NCI-H2029 (cell line): ENCODE measurements around the gene DTNB.
"Not testable (repeated sequence)": the region's sequence is repeated elsewhere in the genome, so short reads cannot be mapped to it uniquely, and the experiment has no call there.

Source experiments
- DNase-seq: peaks from one replicate; lab custom pipeline; 2025; lab: John Stamatoyannopoulos, UW

The DTNB gene

DNA sequence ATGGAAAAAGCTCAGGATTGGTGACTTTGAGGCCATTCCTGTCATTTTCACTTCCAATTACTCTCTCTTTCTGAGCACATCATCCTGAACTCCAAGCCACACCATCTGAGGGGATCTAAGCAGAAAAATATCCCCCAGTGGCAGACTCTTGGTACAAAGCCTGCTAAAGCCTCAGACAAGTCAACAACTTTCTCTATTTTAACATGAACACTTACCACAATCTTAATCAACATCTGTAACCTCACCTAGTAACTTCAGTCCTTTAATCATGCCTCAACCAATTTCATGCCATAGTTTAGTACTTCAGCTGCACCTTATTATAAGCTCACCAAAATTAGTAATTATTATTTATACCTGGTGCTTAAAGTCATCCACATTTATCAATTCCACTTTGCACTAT lies 128.9 kb downstream of the DTNB start:
- no peak for DNase-seq

DNA sequence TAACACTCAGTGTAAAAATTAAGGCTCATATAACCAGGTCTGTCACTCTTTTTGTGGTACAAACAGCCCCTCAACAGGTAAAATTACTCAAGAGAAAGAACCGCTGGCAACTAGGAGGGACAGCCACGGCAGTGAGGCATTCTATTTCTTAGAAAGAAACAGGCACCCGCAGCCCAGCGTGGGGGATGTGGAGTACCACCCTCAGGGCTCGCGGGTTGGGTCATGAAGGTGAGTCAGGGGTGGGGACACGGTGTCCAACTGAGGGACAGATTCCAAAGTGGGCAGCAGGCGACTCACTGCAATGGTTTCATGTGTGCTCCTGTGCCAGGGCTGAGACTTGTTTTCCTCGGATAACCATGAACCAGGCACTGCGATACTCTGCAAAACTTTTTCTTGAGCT lies 129.4 kb downstream of the DTNB start:
- DNase-seq = no peak

DNA sequence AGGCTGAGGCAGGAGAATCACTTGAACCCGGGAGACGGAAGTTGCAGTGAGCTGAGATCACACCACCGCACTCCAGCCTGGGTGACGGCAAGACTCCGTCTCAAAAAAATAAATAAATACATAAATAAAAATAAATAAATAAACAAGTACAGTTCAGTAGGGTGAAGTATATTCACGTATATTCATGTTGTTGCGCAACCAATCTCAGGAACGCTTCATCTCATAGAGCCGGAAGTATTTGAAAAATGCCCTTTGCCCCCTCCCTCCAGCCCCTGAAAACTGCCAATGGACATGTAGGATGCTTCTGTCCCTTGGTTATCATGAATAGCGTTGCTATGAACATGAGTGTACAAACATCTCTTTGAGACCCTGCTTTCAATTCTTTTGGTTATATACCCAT lies 132.0 kb downstream of the DTNB start:
- DNase-seq = no peak

DNA sequence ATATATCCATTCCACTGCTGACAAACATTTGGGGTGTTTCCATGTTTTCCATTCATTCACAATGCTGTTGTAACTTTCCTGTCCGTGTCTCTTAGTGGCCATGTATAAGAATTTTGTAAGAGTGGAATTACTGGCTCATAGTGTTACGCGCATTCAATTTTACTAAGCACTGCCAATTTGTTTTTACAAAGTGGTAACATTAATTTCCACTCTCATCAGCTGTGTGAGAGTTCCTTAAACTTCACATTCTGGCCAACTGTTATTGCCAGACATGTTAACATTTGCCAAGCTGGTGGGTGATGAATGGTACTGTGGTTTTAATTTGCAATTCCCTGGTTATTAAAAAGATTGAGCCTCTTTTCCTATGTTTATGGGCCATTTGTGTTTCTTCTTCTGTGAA lies 134.2 kb downstream of the DTNB start:
- no peak for DNase-seq

DNA sequence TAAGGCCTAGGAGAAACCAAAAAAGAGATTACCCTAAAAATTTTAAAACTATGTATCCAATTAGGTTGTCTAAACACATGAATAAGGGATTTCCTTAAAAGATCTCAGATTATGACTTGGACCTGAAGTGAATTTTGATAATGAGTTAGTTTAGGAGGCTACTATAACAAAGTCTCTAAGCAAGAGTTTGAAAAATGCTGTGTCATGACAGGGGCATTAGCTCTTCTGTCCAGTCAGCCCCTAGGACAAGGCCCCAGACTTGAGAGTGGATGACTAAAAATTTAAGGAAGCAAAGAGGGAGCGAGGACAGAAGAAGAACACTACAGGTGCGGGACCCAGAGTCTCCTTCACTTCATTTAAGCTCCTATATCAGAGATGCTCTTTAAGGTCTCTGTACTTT lies 135.9 kb downstream of the DTNB start:
- DNase-seq = no peak

DNA sequence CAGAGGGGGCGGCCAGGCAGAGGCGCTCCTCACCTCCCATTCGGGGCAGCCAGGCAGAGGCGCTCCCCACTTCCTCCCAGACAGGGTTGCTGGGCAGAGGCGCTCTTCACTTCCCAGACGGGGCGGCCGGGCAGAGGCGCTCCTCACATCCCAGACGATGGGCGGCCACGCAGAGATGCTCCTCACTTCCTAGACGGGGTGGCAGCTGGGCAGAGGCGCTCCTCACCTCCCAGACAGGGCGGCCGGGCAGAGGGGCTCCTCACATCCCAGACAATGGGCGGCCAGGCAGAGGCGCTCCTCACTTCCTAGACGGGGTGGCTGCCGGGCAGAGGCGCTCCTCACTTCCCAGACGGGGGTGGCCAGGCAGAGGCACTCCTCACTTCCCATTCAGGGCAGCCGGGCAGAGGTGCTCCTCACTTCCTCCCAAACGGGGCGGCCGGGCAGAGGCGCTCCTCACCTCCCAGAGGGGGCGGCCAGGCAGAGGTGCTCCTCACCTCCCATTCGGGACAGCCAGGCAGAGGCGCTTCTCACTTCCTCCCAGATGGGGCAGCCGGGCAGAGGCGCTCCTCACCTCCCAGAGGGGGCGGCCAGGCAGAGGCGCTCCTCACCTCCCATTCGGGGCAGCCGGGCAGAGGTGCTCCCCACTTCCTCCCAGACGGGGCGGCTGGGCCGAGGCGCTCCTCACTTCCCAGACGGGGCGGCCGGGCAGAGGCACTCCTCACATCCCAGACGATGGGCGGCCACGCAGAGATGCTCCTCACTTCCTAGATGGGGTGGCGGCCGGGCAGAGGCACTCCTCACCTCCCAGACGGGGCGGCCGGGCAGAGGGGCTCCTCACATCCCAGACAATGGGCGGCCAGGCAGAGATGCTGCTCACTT lies 137.7 kb downstream of the DTNB start:
- not testable (repeated sequence) for DNase-seq

DNA sequence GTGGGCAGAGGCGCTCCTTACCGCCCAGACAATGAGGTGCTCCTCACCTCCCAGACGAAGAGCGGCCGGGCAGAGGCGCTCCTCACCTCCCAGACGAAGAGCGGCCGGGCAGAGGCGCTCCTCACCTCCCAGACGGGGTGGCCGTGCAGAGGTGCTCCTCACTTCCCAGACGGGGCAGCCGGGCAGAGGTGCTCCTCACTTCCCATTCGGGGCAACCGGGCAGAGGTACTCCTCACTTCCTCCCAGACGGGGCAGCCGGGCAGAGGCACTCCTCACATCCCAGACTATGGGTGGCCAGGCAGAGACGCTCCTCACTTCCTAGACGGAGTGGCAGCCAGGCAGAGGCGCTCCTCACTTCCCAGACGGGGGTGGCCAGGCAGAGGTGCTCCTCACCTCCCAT lies 138.4 kb downstream of the DTNB start:
- DNase-seq = not testable (repeated sequence)

DNA sequence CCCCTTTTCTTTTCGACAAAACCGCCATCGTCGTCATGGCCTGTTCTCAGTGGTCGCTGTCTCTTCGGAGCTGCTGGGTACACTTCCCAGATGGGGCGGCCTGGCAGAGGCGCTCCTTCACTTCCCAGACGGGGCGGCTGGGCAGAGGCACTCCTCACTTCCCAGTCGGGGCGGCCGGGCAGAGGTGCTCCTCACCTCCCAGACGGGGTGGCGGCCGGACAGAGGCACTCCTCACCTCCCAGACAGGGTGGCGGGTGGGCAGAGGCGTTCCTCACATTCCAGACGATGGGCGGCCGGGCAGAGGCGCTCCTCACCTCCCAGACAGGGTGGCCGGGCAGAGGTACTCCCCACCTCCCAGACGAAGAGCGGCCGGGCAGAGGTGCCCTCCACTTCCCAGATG lies 138.9 kb downstream of the DTNB start:
- no peak for DNase-seq

DNA sequence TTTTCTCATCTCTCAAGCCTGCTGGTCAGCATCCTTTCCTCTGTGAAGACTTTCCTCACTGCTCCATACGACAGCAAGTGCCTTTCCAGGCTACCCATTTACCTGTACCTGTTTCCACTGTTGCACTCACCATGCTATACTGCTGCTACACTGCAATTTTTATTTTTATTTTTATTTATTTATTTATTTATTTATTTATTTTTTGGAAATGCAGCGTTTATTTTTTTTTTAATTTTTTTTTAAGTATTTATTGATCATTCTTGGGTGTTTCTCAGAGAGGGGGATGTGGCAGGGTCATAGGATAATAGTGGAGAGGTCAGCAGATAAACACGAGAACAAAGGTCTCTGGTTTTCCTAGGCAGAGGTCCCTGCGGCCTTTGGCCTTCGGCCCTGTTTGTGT lies 139.6 kb downstream of the DTNB start:
- not testable (repeated sequence) for DNase-seq

DNA sequence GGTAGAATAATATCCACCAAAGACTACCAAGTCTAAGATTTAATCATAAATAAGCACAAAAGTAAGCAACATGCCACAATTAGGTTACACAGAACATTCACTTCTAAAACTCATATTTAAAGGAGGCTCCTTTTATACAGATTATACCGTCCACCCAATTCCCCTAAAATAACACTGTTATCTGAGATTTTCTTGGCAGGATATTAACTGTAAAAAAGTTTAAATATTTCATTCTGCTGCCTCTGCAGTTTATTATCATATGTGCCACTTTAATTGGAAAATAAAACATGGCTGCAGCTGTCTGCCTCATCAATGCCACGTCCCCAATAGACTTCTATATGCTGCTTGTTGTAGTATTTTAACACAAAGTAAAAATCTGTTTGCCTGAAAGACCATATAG lies 140.9 kb downstream of the DTNB start:
- no peak for DNase-seq

DNA sequence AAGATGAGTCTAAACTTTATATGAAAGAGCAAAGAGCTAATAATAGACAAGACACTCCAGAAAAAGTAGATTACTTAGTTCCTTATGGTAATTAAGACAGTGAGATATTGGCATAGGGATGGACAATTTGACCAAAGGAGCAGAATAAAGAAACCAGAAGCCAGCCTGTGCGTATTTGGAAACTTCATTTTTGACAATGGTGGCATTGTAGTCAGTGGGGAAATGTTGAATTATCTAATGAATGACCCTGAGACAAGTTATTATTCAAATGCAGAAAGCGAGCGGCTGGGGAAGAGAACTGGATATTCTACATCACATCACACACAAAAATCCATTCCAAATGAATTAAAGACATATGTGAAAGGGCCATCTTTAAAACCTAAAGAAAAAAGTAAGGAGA lies 144.3 kb downstream of the DTNB start:
- DNase-seq = no peak

DNA sequence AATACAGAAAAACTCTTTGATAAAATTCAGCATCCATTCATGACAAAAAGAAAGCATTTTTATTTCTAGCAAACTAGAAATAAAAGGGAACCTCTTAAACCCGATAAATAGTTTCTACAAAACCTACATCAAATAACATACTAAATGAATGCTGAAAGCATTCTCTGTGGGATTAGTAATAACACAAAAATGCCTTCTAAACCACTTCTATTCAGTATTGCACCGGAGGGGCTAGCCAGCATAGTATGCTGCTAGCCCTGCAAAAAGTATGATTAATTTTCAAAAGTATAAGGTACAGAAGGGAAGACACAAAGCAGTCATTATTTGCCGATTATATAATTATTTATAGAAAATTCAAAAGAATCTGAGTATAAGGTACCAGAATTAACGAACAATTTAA lies 145.2 kb downstream of the DTNB start:
- DNase-seq = no peak

DNA sequence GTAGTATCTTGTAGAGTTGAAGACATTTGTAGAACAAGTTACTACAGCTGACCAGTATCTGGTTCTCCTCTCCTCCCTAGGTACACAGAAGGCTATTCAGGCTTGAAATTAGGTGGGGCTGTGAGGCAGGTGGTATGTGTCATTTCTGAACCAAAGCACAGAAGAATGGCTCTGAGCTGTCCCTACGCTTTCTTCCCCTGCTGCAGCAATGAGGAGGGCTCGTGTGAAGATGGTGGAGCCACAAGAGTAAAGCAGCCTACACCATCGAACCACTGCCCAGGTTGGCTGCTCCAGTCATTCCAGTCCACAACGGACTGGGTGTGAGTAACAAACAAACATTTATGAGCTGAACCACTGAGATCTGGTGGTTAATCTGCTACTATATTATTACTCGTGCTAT lies 148.9 kb downstream of the DTNB start:
- no peak for DNase-seq

DNA sequence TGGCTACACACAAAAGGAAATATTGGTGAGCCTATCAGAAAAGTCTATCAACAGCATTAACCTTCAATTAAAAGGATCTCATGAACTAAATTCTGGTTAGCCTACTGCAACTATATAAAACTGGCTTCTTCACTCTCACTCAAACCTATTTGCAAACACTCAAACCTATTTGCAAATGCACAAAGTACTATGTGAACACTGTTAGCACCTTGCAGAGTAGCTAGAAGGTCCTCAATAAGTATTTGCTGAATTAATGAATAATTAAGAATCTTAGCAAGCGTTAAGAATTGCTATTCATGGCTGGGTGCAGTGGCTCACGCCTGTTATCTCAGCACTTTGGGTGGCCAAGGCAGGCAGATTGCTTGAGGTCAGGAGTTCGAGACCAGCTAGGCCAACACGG lies 150.3 kb downstream of the DTNB start:
- no peak for DNase-seq

DNA sequence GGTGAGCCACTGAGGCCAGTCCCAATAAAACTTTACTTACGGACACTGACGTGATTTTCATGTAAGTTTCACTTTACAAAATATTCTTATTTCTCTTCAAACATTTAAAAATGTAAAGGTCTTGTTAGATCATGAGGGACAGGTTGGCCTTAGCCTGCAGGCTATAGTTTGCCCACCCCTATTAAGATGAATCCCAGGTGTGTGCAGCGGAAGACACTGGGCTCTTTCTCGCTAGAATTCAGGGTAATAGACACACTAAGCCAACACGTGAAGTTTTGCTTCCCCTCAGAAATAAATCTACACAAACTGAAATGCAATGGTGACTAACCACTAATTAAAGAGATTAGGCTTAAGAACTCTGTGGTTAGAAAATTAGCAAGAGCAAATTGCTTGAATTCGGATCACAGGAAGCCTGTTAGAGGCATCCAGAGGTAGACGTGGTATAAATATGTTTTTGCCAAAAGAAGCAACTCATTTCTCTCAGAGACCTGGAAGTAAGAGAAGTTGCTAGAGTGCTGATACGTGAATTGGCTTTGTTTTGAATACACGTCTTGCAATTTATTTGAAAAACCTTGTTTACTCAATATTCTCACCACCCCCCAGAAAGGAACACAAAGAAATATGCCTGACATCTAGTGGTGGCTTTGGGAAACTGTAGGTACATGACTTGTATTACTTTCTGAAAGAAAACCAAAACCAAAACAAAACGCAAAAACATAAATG lies 151.6 kb downstream of the DTNB start:
- DNase-seq = peak; percentile 60

DNA sequence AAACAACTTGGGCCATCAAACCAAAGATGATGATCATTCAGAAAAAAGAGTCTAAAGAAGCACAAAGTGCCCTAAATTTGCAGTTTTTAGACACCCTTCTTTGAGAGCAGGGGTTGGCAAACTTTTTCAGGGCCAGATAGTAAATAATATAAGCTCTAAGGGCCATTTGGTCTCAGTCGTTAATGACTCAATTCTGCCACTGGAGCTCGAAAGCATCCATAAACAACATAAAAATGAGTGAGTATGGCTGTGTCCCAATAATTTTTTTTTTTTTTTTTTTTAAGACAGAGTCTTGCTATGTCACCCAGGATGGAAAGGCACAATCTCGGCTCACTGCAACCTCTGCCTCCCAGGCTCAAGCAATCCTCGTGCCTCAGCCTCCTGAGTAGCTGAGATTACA lies 152.3 kb downstream of the DTNB start:
- no peak for DNase-seq

DNA sequence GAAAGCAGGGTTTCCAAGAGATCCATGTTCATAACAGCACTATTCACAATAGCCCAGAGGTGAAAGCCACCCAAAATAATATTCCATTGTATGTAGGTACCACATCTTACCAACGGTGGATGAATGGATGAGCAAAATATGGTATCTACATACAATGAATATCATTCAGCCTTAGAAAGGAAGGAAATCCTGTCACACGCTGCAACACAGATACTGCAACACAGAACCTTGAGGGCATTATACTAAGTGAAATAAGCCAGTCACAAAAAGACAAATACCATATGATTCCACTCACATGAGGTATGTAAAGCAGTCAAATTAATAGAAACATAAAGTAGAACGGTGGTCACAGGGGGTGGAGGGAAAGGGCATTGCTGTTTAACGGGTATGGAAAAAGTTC lies 155.7 kb downstream of the DTNB start:
- no peak for DNase-seq

DNA sequence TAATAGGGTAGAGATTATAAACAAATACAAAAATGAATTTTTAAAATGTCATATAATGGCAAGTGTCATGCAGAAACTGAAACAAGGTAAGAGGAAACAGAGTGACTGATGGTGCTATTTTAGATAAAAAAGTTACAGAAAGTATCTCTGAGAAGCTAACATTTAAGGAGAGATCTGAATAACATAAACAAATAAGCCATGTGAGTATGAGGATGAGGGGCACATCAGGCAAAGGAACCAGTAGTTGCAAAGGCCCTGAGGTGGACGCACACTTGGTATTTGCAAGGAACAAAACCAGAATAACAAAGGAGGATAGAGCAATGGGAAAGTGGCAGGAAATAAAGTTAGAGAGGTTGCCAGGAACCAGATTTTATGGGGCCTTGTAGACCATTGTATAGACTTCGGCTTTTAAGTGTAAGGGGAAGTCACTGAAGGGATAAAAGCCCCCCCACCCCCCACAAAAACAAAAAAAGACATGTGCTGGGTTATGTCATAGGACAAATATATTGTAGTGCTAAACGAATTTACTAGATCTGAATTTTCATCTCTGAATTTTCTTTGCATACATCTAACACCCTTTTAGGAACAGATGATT lies 159.2 kb downstream of the DTNB start:
- no peak for DNase-seq

DNA sequence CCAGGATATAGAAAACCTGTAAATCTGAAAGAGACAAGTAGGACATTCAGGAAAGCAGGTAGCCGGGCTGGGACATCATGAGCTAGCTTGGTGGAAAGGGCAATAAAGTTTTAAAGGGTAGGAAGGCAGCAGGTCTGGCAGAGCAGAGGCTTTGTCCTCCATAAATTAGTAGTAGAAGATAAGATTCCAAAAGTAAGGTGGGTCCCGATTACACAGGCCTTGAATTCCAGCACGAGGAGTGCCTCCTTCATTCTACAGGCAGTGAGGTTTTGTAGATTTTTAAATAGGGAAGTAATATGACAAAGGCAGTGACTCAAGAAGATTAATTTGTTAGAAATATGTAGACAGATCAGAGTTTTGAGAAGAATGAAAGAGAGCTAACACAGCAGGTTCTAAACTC lies 160.7 kb downstream of the DTNB start:
- no peak for DNase-seq

DNA sequence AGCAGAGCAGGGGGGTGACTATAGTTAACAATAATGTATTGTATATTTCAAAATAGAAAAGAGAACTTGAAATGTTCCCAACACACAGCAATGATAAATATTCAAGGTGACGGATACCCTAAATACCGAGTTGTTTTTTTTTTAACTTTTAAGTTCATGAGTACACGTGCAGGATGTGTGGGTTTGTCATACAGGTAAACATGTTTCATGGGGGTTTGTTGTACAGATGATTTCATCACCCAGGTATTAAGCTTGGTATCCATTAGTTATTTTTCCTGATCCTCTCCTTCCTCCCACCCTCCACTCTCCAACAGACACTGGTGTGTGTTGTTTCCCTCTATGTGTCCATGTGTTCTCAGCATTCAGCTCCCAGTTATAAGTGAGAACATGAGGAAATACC lies 167.2 kb downstream of the DTNB start:
- DNase-seq = no peak

DNA sequence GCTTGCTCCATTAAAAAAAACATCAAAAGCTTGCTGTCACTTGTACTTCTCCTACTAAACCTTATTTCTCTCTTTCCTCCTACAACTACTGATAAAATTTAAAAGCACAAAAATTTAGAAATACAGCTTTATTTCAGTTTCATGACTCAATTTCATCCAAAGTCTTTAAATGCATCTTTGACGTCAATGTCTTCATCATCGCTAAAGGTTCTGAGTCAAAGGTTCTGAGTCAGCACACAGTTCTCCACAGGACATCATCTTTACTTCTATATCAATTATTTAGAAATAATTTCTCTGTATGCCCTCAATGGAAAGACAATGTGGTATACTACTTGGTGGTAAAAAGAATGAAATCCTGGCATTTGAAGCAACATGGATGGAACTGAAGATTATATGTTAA lies 167.8 kb downstream of the DTNB start:
- no peak for DNase-seq

DNA sequence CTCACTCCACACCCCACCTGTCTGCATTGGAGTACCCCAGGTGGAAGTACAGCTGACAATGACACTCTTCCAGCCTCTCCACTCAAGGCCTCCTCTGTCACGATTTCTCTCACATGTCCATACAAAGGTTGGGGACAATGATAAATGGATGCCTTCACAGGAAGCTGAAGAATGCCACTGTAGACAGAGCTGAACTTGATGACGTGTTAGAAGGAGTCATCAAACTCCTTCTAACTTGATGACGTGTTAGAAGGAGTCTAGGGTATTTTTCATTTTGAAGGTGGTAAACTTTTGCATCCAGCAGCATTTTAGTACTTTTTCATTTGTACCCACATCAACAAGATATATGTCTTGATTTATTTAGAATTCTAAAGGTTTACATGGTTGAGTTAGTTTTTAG lies 168.2 kb downstream of the DTNB start:
- DNase-seq = no peak

DNA sequence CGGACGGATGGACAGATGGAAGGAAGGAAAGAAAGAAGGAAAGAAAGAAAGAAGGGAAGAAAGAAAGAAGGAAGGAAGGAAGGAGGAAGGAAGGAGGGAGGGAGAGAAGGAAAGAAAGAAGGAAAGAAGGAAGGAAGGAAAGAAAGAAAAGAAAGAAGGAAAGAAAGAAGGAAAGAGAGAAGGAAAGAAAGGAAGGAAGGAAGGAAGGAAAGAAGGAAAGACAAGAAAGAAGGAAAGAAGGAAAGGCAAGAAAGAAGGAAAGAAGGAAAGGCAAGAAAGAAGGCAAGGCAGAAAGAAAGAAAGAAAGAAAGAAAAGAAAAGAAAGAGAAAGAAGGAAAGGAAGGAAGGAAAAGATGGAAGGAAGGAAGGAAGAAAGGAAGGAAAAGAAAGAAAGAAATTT lies 169.1 kb downstream of the DTNB start:
- no peak for DNase-seq
